NB4 (cell line): ENCODE data around the gene FN1.

Experiments
- DNase-seq: peaks from one replicate; pipeline ENCODE4 v3.0.0; 2010; ENCODE audit warnings: low read depth
- H3K4me3 ChIP-seq: one replicate; pipeline ENCODE4 v1.5.1; 2011; ENCODE audit warnings: mild to moderate bottlenecking, low read depth, low read length, moderate library complexity
- CTCF ChIP-seq: IDR thresholded peaks from one replicate; pipeline ENCODE4 v1.5.1; 2012; ENCODE audit warnings: low read depth, low read length
- MAX ChIP-seq: IDR thresholded peaks from 2 replicates; pipeline ENCODE4 v1.6.1; 2011; ENCODE audit warnings: low read depth, low read length
- MYC ChIP-seq: IDR thresholded peaks from 2 replicates; pipeline ENCODE4 v1.6.1; 2011; ENCODE audit warnings: low read depth, low read length
- POLR2A ChIP-seq: IDR thresholded peaks from 2 replicates; pipeline ENCODE4 v1.6.1; 2011; ENCODE audit warnings: mild to moderate bottlenecking; ENCODE audit not compliant: insufficient read length; ENCODE audit errors: extremely low read depth

Gene FN1

GRCh38 chr2:215447673-215448081 is 11.8 kb upstream of the FN1 start:
- DNase-seq: no peak
- H3K4me3 ChIP-seq: no peak overlapping the region
- TF ChIP-seq MAX (no peak), MYC (no peak), CTCF (no peak), POLR2A (no peak)

GRCh38 chr2:215447056-215447455 is 11.2 kb upstream of the FN1 start:
- H3K4me3 ChIP-seq: no peak overlapping the region
- DNase-seq: no peak
- TF ChIP-seq CTCF (no peak), POLR2A (no peak), MAX (no peak), MYC (no peak)

- DNase-seq: peak; percentile 7
- H3K4me3 ChIP-seq: no peak overlapping the region
- TF ChIP-seq MYC (no peak), CTCF (no peak), POLR2A (no peak), MAX (no peak)
Observed at GRCh38 chr2:215442401-215442787, 6.5 kb upstream of the FN1 start.

- no peak for DNase-seq
- H3K4me3 ChIP-seq: no peak overlapping the region
- TF ChIP-seq POLR2A: no peak
- no peak for TF ChIP-seq MYC
- TF ChIP-seq MAX: no peak
- no peak for TF ChIP-seq CTCF
Observed at GRCh38 chr2:215441560-215442400, 5.9 kb upstream of the FN1 start.

- no peak for TF ChIP-seq CTCF
- no peak for TF ChIP-seq MAX
- TF ChIP-seq POLR2A: no peak
- no peak for TF ChIP-seq MYC
- no peak overlapping the region for H3K4me3 ChIP-seq
- DNase-seq: no peak
Observed at GRCh38 chr2:215439980-215440512, 4.2 kb upstream of the FN1 start.
